Spleen (tissue), 11 donors: ENCODE results near the gene CDH9. TPM values are rescaled to one million over a fixed set of nuclear protein-coding genes. Genes with fewer than 3 reads are reported as not detected.
"Not testable (repeated sequence)": the region's sequence is repeated elsewhere in the genome, so short reads cannot be mapped to it uniquely, and the experiment has no call there.

Source experiments
- DNase-seq: peaks from one replicate; pipeline ENCODE4 v3.0.0-alpha.2; 2020
- H3K27ac ChIP-seq, 8 donors: fragments of 200-600 bp; sonication (generic) in 7 of 8; 1 replicate in 4 of 8; 2 replicates in 4 of 8; pipeline versions ENCODE4 v1.5.0 to v1.8.0; 2016 to 2021; ENCODE audit warnings: inconsistent platforms in 4 of 8, mild to moderate bottlenecking in 4 of 8, moderate library complexity in 1 of 8
- H3K27me3 ChIP-seq, 7 donors: fragments of 200-600 bp; sonication (generic) in 6 of 7; replicated peaks in 1 of 7; 1 replicate in 4 of 7; 2 replicates in 3 of 7; pipeline versions ENCODE4 v1.5.0 to v1.8.0; 2016 to 2021; ENCODE audit warnings: inconsistent platforms in 3 of 7, mild to moderate bottlenecking in 1 of 7
- H3K36me3 ChIP-seq, 6 donors: fragments of 200-600 bp; sonication (generic) in 5 of 6; 1 replicate in 4 of 6; 2 replicates in 2 of 6; pipeline versions ENCODE4 v1.5.0 to v1.8.0; 2016 to 2021; ENCODE audit warnings: inconsistent platforms in 2 of 6
- H3K4me1 ChIP-seq, 6 donors: fragments of 200-600 bp; sonication (generic) in 5 of 6; 1 replicate in 3 of 6; 2 replicates in 3 of 6; pipeline versions ENCODE4 v1.5.0 to v1.8.0; 2016 to 2021; ENCODE audit warnings: inconsistent platforms in 3 of 6
- H3K4me3 ChIP-seq, 8 donors: fragments of 200-600 bp; sonication (generic) in 7 of 8; 1 replicate in 4 of 8; 2 replicates in 4 of 8; pipeline versions ENCODE4 v1.5.0 to v1.8.0; 2016 to 2021; ENCODE audit warnings: inconsistent platforms in 4 of 8, mild to moderate bottlenecking in 4 of 8, moderate library complexity in 2 of 8
- H3K9me3 ChIP-seq, 8 donors: fragments of 200-600 bp; sonication (generic) in 7 of 8; 1 replicate in 4 of 8; 2 replicates in 4 of 8; pipeline versions ENCODE4 v1.5.0 to v1.8.0; 2016 to 2021; ENCODE audit warnings: inconsistent platforms in 4 of 8
- CTCF ChIP-seq, 11 experiments: fragments of 200-600 bp in 7 of 11; fragments of 450-650 bp in 4 of 11; sonication (generic) in 4 of 11; IDR thresholded peaks in 8 of 11; conservative IDR thresholded peaks in 3 of 11; 1 replicate in 7 of 11; 2 replicates in 4 of 11; pipeline versions ENCODE4 v1.4.0 to v1.8.0; 2016 to 2021; ENCODE audit warnings: antibody characterized with exemption in 11 of 11, inconsistent platforms in 4 of 11, mild to moderate bottlenecking in 1 of 11
- POLR2A ChIP-seq, 3 donors: fragments of 450-650 bp; IDR thresholded peaks; one replicate each; pipeline ENCODE4 v1.5.1; 2017; ENCODE audit warnings: antibody characterized with exemption in 3 of 3, mild to moderate bottlenecking in 1 of 3
- POLR2AphosphoS5 ChIP-seq, 3 donors: sonication (generic); formaldehyde crosslinking; IDR thresholded peaks; one replicate each; pipeline ENCODE4 v1.5.1; 2017; ENCODE audit warnings: antibody characterized with exemption in 3 of 3
- WGBS, 5 donors: extraction: QIAGEN DNeasy Blood & Tissue Kit in 3 of 5; methylation state at CpG; one replicate each; pipeline versions ENCODE4 v1.1.5 to v1.1.7; 2013 to 2018; 5-methylcytosine and 5-hydroxymethylcytosine counted together
- intact Hi-C: fragments of 100-400 bp; cut with DNase I; formaldehyde crosslinking; loops from one replicate; pipeline ENCODE4 v1.15.0; 2023; ENCODE audit warnings: low total_unique reads
- polyA plus RNA-seq, 3 donors: library from polyadenylated mRNA; stranded (reverse); fragments of 200-250 nt; gene quantifications; one replicate each; pipeline ENCODE4 v1.2.1, GENCODE V29; 2013
- total RNA-seq, 7 donors: library from RNA; depleted of rRNA in 3 of 7; stranded (reverse); fragments of >200 nt in 3 of 7; fragmentation: NEBNext Ultra II Directional in 4 of 7; extraction: Animal tissue kit (Norgen Biotek cat#: 25700) in 4 of 7; gene quantifications; one replicate each; pipeline versions ENCODE4 v1.1.0 to v1.2.1, GENCODE V29; 2016 to 2021
- donor health status: healthy with polysubstance abuse.
- donor health status: DM: no; HTN: no; CAD: no; lungs with moderate emphysema.
- donor health status: DM: no; HTN: no; CAD: no.
- donor health status: Bipolar disorder and iron deficiency.
- donor health status: healthy.
- donor health status: DM: no; HTN: no; CAD: no.
- donor health status: DM: yes; HTN: yes; CAD: no.

The CDH9 gene
- total and polyA plus RNA-seq, 10 donors, result not detected

DNA sequence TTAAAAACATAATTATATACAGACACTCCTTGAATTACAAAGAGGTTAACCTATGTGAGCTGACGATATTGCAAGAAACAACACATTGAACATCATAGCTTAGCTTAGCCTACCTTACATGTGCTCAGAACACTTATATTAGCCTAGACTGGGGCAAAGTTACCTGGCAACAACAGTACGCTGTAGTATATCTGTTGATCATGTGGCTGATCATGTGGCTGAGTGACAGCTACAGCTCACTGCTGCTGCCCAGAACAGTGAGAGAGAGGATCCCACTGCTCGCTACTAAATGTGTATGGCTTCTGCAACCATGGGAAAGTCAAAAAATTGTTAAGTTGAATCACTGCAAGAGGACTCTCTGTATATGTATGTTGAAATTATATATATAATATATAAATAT lies 169.9 kb downstream of the CDH9 start:
- Histone ChIP-seq H3K4me1 (no peaks in the 10 kb centered on the region), H3K36me3 (no peaks in the 10 kb centered on the region), H3K27ac (no peak overlapping the region), H3K27me3 (no peaks in the 10 kb centered on the region), H3K9me3 (peaks cover 0 to 10% (median 0%) of the 10 kb centered on the region in 8 donors), H3K4me3 (no peak overlapping the region)
- WGBS, 5 donors, result 87 to 89% (median 87%) methylated on average over 3 of the region's 3 CpGs
- DNase-seq, result no peak
- TF ChIP-seq CTCF (IDR thresholded peaks at IDR 0.05 in 8 of 11, conservative IDR thresholded peaks at IDR 0.05 in 3 of 11), result no peak
- TF ChIP-seq POLR2AphosphoS5 (IDR thresholded peaks at IDR 0.05), result no peak
- no peak for TF ChIP-seq POLR2A (IDR thresholded peaks at IDR 0.05)
- intact Hi-C loops, result no loop called here

DNA sequence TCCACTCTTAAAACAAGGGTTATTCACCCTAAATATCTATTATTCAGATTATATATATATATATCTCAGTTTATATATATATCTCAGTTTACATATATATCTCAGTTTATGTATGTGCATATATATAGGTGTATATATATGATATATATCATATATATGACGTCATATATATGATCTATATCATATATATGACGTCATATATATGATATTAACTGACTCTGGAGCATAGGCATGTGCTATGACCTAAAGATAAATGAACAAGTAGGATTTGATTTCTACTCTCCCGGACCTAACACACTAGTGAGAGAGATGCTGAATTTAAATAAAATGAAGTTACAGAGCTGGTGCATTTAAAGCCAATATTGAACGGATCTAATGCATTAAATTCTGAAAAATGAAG lies 174.3 kb downstream of the CDH9 start:
- TF ChIP-seq POLR2AphosphoS5 (IDR thresholded peaks at IDR 0.05) (no peak), POLR2A (IDR thresholded peaks at IDR 0.05) (no peak), CTCF (IDR thresholded peaks at IDR 0.05 in 8 of 11, conservative IDR thresholded peaks at IDR 0.05 in 3 of 11) (no peak)
- H3K27ac ChIP-seq, result no peak overlapping the region
- H3K27me3 ChIP-seq, result no peaks in the 10 kb centered on the region
- H3K9me3 ChIP-seq, result peaks cover 0 to 12% (median 0%) of the 10 kb centered on the region in 8 donors
- 45 to 66% (median 49%) methylated on average over 4 of the region's 4 CpGs for WGBS, 5 donors
- H3K4me1 ChIP-seq, result no peaks in the 10 kb centered on the region
- no peaks in the 10 kb centered on the region for H3K36me3 ChIP-seq
- DNase-seq, result no peak
- H3K4me3 ChIP-seq, result no peak overlapping the region
- intact Hi-C loops, result no loop called here

DNA sequence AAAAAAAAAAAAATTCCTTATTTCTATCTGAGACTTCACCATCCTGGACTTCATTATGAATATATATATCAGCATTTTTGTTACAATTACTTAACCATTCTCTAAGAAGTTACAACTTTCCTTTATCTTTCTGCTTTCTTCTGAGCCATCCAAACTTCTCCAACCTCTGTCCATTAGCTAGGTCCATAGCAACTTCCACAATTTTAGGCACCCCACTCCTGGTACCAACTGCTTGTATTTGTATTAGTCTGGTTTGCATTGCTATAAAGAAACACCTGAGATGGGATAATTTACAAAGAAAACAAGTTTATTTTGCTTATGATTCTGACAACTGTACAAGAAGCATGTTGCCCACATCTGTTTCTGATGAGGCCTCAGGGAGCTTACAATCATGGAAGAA lies 182.1 kb downstream of the CDH9 start:
- Histone ChIP-seq H3K27me3 (no peaks in the 10 kb centered on the region), H3K27ac (no peak overlapping the region), H3K36me3 (no peaks in the 10 kb centered on the region), H3K4me1 (no peaks in the 10 kb centered on the region), H3K9me3 (peaks cover 0 to 62% (median 38%) of the 10 kb centered on the region in 8 donors), H3K4me3 (no peak overlapping the region)
- DNase-seq, result no peak
- intact Hi-C loops, result no loop called here
- TF ChIP-seq POLR2AphosphoS5 (IDR thresholded peaks at IDR 0.05) (no peak), CTCF (IDR thresholded peaks at IDR 0.05 in 8 of 11, conservative IDR thresholded peaks at IDR 0.05 in 3 of 11) (no peak), POLR2A (IDR thresholded peaks at IDR 0.05) (no peak)

DNA sequence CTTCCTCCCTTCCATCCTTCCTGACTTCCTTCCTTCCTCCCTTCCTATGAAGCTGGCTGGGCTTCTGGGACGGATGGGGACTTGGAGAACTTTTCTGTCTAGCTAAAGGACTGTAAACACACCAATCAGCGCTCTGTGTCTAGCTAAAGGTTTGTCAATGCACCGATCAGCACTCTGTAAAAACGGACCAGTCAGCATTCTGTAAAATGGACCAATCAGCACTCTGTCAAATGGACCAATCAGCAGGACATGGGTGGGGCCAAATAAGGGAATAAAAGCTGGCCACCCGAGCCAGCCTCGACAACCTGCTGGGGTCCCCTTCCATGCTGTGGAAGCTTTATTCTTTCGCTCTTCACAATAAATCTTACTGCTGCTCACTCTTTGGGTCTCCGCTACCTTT lies 185.9 kb downstream of the CDH9 start:
- H3K36me3 ChIP-seq, H3K27me3 ChIP-seq, intact Hi-C loops, H3K27ac ChIP-seq, H3K4me3 ChIP-seq, DNase-seq, H3K4me1 ChIP-seq: not testable (repeated sequence)
- H3K9me3 ChIP-seq, result peaks cover 0 to 59% (median 36%) of the 10 kb centered on the region in 8 donors
- 82 to 87% (median 87%) methylated on average over 8 of the region's 8 CpGs for WGBS, 5 donors
